Peyer's patch (tissue), 4 donors: ENCODE data around the gene XPNPEP2. TPM values are rescaled to one million over a fixed set of nuclear protein-coding genes. Genes with fewer than 3 reads are reported as not detected.
A peak's percentile ranks its signal among the peaks of the same experiment; 100 is the strongest.

ENCODE experiments used
- DNase-seq, 3 donors: peaks; one replicate each; pipeline ENCODE4 v3.0.0-alpha.2; 2017 to 2019
- H3K27ac ChIP-seq, 4 donors: fragments of 200-600 bp; sonication (generic); one replicate each; pipeline ENCODE4 v1.5.1; 2016 to 2019
- H3K27me3 ChIP-seq, 2 donors: fragments of 200-600 bp; sonication (generic); one replicate each; pipeline ENCODE4 v1.5.1; 2019
- H3K36me3 ChIP-seq, 3 donors: fragments of 200-600 bp; sonication (generic); one replicate each; pipeline ENCODE4 v1.5.1; 2016 to 2019
- H3K4me1 ChIP-seq, 4 donors: fragments of 200-600 bp; sonication (generic); one replicate each; pipeline ENCODE4 v1.5.1; 2016 to 2019
- H3K4me3 ChIP-seq, 4 donors: fragments of 200-600 bp; sonication (generic); 1 replicate in 3 of 4; 2 replicates in 1 of 4; pipeline ENCODE4 v1.5.1; 2016 to 2019; ENCODE audit warnings: mild to moderate bottlenecking in 1 of 4
- H3K9me3 ChIP-seq, 4 donors: fragments of 200-600 bp; sonication (generic); one replicate each; pipeline ENCODE4 v1.5.1; 2016 to 2019; ENCODE audit warnings: mild to moderate bottlenecking in 1 of 4
- POLR2A ChIP-seq, 2 donors: fragments of 450-650 bp; IDR thresholded peaks; one replicate each; pipeline ENCODE4 v1.5.1; 2017; ENCODE audit warnings: antibody characterized with exemption in 2 of 2, mild to moderate bottlenecking in 2 of 2, moderate library complexity in 2 of 2
- total RNA-seq, 4 donors: library from RNA; depleted of rRNA; stranded (reverse); fragments of >200 nt; gene quantifications; one replicate each; pipeline ENCODE4 v1.1.0, GENCODE V29; 2016
- TF ChIP-seq, protein P1 (sequence below), 6 experiments: fragments of 450-650 bp in 4 of 6; fragments of 200-600 bp in 2 of 6; sonication (generic) in 1 of 6; IDR thresholded peaks; one replicate each; pipeline ENCODE4 v1.5.1; 2017 to 2019; ENCODE audit warnings: antibody characterized with exemption in 6 of 6, mild to moderate bottlenecking in 3 of 6, moderate library complexity in 1 of 6

Gene XPNPEP2
- total RNA-seq, 4 donors from 2014 or later = 5.8 to 875 (median 803) TPM

DNA sequence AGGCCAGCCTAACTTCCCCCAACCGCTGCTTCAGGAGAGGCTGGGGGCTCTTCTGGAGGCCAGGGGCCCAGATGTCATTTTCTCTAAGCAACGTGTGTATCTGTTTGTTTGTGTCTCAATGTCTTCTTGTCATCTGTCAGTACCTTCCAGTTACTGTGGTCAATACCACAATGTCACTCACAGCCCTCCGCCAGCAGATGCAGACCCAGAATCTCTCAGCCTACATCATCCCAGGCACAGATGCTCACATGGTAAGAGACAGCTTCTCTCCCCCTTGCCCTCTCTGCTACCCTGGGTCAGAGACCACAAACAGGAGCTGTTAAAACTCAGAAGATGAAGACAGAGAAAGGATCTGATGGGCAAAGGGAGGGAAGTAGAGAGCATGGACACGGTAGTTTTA lies 5.0 kb downstream of the XPNPEP2 start:
- Histone ChIP-seq H3K9me3 (no peaks in the 10 kb centered on the region), H3K4me3 (no peak overlapping the region), H3K27ac (no peak overlapping the region), H3K4me1 (no peaks in the 10 kb centered on the region), H3K36me3 (no peaks in the 10 kb centered on the region), H3K27me3 (no peaks in the 10 kb centered on the region)
- no peak for TF ChIP-seq POLR2A (IDR thresholded peaks at IDR 0.05)
- TF ChIP-seq, protein P1, sequence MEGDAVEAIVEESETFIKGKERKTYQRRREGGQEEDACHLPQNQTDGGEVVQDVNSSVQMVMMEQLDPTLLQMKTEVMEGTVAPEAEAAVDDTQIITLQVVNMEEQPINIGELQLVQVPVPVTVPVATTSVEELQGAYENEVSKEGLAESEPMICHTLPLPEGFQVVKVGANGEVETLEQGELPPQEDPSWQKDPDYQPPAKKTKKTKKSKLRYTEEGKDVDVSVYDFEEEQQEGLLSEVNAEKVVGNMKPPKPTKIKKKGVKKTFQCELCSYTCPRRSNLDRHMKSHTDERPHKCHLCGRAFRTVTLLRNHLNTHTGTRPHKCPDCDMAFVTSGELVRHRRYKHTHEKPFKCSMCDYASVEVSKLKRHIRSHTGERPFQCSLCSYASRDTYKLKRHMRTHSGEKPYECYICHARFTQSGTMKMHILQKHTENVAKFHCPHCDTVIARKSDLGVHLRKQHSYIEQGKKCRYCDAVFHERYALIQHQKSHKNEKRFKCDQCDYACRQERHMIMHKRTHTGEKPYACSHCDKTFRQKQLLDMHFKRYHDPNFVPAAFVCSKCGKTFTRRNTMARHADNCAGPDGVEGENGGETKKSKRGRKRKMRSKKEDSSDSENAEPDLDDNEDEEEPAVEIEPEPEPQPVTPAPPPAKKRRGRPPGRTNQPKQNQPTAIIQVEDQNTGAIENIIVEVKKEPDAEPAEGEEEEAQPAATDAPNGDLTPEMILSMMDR (IDR thresholded peaks at IDR 0.05) = no peak
- no peak for DNase-seq

DNA sequence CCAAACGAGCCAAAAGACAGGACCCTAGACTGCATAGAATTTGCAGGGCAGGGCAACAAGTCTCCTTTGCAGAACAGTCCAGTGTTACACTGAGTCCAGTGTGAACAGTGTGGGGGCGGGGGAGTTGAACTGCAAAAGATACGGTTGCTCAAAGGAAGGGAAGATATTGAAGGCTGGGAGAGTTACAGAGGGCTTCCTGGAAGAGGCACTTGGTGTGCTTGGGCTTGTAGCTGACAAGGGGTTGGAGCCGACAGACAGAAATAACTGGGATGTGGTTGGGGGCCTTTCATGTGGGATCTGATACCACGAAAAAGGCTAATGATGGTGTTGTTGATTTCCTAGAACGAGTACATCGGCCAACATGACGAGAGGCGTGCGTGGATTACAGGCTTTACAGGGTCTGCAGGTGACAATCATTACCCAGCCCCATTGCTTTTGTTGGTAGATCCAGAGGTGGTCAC lies 6.1 kb downstream of the XPNPEP2 start:
- Histone ChIP-seq H3K27ac (peak overlapping the region in 1 of 4 donors; percentile 1), H3K9me3 (no peaks in the 10 kb centered on the region), H3K4me1 (no peaks in the 10 kb centered on the region), H3K27me3 (no peaks in the 10 kb centered on the region), H3K4me3 (no peak overlapping the region), H3K36me3 (no peaks in the 10 kb centered on the region)
- TF ChIP-seq, protein P1 (IDR thresholded peaks at IDR 0.05) = no peak
- no peak for TF ChIP-seq POLR2A (IDR thresholded peaks at IDR 0.05)
- no peak for DNase-seq

DNA sequence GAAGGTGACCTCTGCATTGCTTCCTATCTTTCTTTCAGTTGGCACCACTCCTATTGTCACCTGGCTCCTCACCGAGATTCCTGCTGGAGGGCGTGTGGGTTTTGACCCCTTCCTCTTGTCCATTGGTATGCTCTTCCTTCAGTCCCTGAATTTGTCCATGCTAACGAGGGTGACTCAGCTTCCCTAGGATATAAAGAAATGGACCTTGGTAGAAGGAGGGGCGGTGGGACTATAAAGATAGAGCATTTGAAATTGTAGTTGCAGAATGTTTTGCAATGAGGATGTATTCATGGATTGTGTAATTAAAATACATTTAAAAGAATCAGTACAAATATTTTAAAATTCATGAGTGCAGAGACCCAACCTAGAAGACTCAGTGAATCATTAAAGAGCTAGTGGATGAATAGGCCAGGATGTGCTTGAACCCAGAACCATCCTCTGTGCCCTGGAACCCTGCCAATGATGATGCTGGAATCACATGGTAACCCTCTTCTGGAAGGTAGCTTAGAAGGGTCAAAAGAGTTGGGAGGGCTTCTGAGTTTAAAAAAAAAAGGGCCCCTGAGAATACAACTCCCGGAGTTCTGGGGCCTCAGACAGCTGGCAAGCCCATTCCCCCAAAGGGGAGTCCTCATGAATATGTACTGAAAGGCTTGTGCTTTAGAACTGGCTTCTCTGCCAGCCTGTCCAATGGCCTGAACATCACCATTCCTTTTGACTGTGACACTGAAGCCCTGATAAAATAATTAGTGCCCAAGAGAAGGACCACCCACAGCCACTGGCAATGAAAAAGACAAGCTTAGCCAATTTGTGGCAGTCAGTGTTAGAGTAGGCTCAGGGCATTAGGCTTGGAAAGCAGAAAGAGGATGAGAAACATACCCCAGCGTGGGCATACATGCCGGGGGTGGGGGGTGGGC lies 8.0 kb downstream of the XPNPEP2 start:
- no peaks in the 10 kb centered on the region for H3K36me3 ChIP-seq
- no peaks in the 10 kb centered on the region for H3K27me3 ChIP-seq
- H3K4me1 ChIP-seq = no peaks in the 10 kb centered on the region
- TF ChIP-seq, protein P1 (IDR thresholded peaks at IDR 0.05) = no peak
- H3K27ac ChIP-seq = peak overlapping the region in 1 of 4 donors; percentile 60
- DNase-seq = no peak
- no peaks in the 10 kb centered on the region for H3K9me3 ChIP-seq
- H3K4me3 ChIP-seq = no peak overlapping the region

DNA sequence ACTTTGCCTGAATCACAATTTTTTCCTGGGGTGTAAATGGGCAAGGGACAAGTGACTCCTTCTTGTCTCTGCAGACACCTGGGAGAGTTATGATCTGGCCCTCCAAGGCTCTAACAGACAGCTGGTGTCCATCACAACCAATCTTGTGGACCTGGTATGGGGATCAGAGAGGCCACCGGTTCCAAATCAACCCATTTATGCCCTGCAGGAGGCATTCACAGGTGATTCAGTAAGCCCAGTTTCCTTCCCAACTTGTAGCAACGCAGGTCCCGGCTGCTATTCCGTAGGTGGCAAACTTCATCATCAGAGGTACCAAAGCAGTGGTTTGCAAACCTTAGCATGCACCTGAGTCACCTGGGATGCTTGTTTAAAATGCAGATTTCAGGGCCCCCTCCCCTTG lies 8.8 kb downstream of the XPNPEP2 start:
- peak overlapping the region in 1 of 4 donors; percentile 39 for H3K27ac ChIP-seq
- H3K9me3 ChIP-seq = no peaks in the 10 kb centered on the region
- TF ChIP-seq POLR2A (IDR thresholded peaks at IDR 0.05) = no peak
- TF ChIP-seq, protein P1 (IDR thresholded peaks at IDR 0.05) = no peak
- H3K4me3 ChIP-seq = no peak overlapping the region
- no peaks in the 10 kb centered on the region for H3K36me3 ChIP-seq
- DNase-seq = no peak
- H3K27me3 ChIP-seq = no peaks in the 10 kb centered on the region
- H3K4me1 ChIP-seq = no peaks in the 10 kb centered on the region

DNA sequence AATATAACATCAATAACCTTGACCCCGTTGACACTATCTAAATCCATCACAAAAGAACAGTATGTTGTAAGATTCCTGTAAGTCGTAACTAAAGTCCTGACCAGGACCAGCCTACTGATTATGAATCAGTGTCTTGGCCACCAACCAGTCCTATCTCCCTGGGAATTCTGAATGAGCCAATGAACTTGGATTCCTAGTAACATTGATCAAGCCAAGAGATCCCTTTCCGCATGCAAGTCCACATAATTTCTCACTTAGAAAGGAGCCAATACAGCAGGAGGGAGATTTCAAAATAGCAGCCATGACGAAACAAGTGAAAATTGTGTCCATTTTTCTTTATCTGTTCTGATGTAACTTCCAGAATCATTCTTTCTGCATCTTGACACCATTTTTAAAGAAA lies 9.5 kb downstream of the XPNPEP2 start:
- TF ChIP-seq, protein P1 (IDR thresholded peaks at IDR 0.05) = no peak
- no peak for TF ChIP-seq POLR2A (IDR thresholded peaks at IDR 0.05)
- Histone ChIP-seq H3K4me1 (no peaks in the 10 kb centered on the region), H3K27ac (peak overlapping the region in 1 of 4 donors; percentile 39), H3K27me3 (no peaks in the 10 kb centered on the region), H3K9me3 (no peaks in the 10 kb centered on the region), H3K4me3 (no peak overlapping the region), H3K36me3 (no peaks in the 10 kb centered on the region)
- DNase-seq = no peak
